NCI-H2196 treated with DMSO at 0.1 percent for 48 hours (cell line): Measurements from ENCODE around the gene MVB12B.

ENCODE experiments used
- DNase-seq: peaks from one replicate; lab custom pipeline; 2025; ENCODE audit not compliant: unreplicated experiment; lab: John Stamatoyannopoulos, UW

The MVB12B gene

GRCh38 chr9:126514037-126514821 is 187.6 kb downstream of the MVB12B start:
- no peak for DNase-seq

GRCh38 chr9:126515001-126515872 is 188.6 kb downstream of the MVB12B start:
- DNase-seq, result no peak

GRCh38 chr9:126515873-126516505 is 189.4 kb downstream of the MVB12B start:
- no peak for DNase-seq

- no peak for DNase-seq
Measured at GRCh38 chr9:126516561-126516935, 189.9 kb downstream of the MVB12B start.

- DNase-seq, result no peak
Measured at GRCh38 chr9:126516936-126517832, 190.6 kb downstream of the MVB12B start.

- DNase-seq, result no peak
Measured at GRCh38 chr9:126517833-126518356, 191.3 kb downstream of the MVB12B start.

GRCh38 chr9:126518763-126519162 is 192.1 kb downstream of the MVB12B start:
- DNase-seq, result no peak

- DNase-seq, result no peak
Measured at GRCh38 chr9:126519660-126520420, 193.2 kb downstream of the MVB12B start.

- no peak for DNase-seq
Measured at GRCh38 chr9:126520453-126520852, 193.8 kb downstream of the MVB12B start.

- no peak for DNase-seq
Measured at GRCh38 chr9:126521089-126521488, 194.5 kb downstream of the MVB12B start.

- no peak for DNase-seq
Measured at GRCh38 chr9:126521551-126521950, 194.9 kb downstream of the MVB12B start.

GRCh38 chr9:126521976-126522590 is 195.5 kb downstream of the MVB12B start:
- no peak for DNase-seq

- DNase-seq, result no peak
Measured at GRCh38 chr9:126522612-126523356, 196.2 kb downstream of the MVB12B start.

- no peak for DNase-seq
Measured at GRCh38 chr9:126523611-126524111, 197.0 kb downstream of the MVB12B start.

- DNase-seq, result no peak
Measured at GRCh38 chr9:126524353-126525077, 197.9 kb downstream of the MVB12B start.

GRCh38 chr9:126526218-126527108 is 199.8 kb downstream of the MVB12B start:
- DNase-seq, result no peak
